ENCODE measurements around the gene GRIA4. TPM values are rescaled to one million over a fixed set of nuclear protein-coding genes. Genes with fewer than 3 reads are reported as not detected.

Gene GRIA4
- 0.33 TPM in 1 of 2 replicates, not detected in the other for total RNA-seq

GRCh38 chr11:105609832-105610781 lies at the start of gene GRIA4:
TSS of gene GRIA4 (plus strand) at chr11:105610073. CDS start at chr11:105610998, 925 bp downstream.

GRCh38 chr11:106021967-106022794 lies 412.3 kb downstream of the GRIA4 start, which contains the start of gene MSANTD4:
TSS of gene MSANTD4 (minus strand) at chr11:106022240. CDS start at chr11:106010917, 11,323 bp downstream.

